Upper lobe of left lung (tissue), 4 donors: ENCODE results near the gene PRRX1.

ENCODE experiments used
- CTCF ChIP-seq, 6 experiments: fragments of 450-650 bp in 4 of 6; fragments of 200-600 bp in 2 of 6; sonication (generic) in 2 of 6; IDR thresholded peaks; one replicate each; pipeline ENCODE4 v1.5.1; 2016 to 2019; ENCODE audit warnings: antibody characterized with exemption in 6 of 6
- EP300 ChIP-seq, 4 donors: sonication (generic); formaldehyde crosslinking; IDR thresholded peaks; one replicate each; pipeline ENCODE4 v1.5.1; 2017; ENCODE audit warnings: antibody characterized with exemption in 4 of 4, control low read depth in 2 of 4
- POLR2A ChIP-seq, 4 donors: fragments of 450-650 bp; IDR thresholded peaks; one replicate each; pipeline ENCODE4 v1.5.1; 2016 to 2017; ENCODE audit warnings: antibody characterized with exemption in 4 of 4, mild to moderate bottlenecking in 2 of 4
- POLR2AphosphoS5 ChIP-seq, 2 donors: sonication (generic); formaldehyde crosslinking; IDR thresholded peaks; one replicate each; pipeline ENCODE4 v1.5.1; 2017; ENCODE audit warnings: antibody characterized with exemption in 2 of 2

GRCh38 chr1:170665629-170666028, 1.7 kb downstream of the PRRX1 start:
- TF ChIP-seq POLR2A (IDR thresholded peaks at IDR 0.05) (no peak), CTCF (IDR thresholded peaks at IDR 0.05) (no peak), EP300 (IDR thresholded peaks at IDR 0.05) (no peak), POLR2AphosphoS5 (IDR thresholded peaks at IDR 0.05) (no peak)
